Mucosa of gallbladder (tissue), 1 donor: ENCODE data around the gene SDK2. TPM values are rescaled to one million over a fixed set of nuclear protein-coding genes. Genes with fewer than 3 reads are reported as not detected.

Source experiments
- DNase-seq: peaks from one replicate; pipeline ENCODE4 v3.0.0-alpha.2; 2020; ENCODE audit warnings: low spot score
- total RNA-seq: library from RNA; stranded (reverse); gene quantifications from one replicate; pipeline ENCODE4 v1.2.1, GENCODE V29; 2021
- donor health status: DM: no; HTN: no; CAD: no.

SDK2 gene
- total RNA-seq, 1 donor from 2014 or later, result 12.9 TPM

- no peak for DNase-seq
Measured at GRCh38 chr17:73654241-73654640, 10.0 kb upstream of the SDK2 start.

DNA sequence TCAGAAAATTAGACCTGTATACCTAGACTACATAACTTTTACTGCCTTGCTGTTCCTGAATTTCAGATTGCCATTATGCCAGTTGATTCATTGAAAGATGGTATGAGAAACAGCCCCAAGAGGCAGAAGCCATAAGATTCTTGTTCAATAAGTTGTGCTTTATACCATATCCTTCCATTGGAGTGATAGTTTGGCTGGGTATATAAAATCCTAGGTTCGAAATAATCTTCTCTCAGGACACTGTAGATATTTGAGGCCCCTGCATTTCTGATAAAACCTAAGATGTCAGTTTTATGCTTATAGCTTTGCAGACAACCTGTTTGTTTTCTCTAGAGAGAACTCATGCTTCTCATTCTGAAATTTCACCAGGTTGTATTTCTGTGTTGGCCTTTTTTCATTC, 9.6 kb upstream of the SDK2 start:
- DNase-seq, result no peak

DNA sequence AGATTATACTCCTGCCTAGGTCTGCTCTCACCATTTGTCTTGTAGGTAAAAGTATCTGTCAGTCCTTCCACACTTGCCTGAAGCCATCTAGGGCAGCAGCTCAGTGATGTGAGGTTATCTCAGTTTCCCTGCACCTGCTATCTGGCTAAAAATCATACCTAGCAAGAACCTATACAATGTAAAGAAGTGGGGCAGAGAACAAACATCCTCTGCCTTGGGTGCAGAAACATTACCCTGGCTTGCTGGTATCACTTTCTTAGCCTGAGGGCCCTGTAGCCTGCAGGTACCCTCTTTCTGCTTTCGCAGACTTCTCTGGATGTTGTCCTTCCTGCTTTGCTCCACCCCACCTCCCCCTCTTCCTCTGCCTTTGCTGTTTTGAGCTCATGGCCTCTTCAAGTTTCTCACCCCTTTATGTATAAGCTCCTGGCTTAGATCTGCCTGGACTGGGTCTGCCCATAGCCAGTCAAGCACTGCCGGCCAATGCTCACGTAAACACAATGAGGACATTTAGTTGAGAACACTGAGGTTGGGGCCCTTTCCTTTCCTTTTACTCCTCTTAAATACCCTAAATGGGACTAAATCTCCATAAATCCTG, 8.7 kb upstream of the SDK2 start:
- no peak for DNase-seq

DNA sequence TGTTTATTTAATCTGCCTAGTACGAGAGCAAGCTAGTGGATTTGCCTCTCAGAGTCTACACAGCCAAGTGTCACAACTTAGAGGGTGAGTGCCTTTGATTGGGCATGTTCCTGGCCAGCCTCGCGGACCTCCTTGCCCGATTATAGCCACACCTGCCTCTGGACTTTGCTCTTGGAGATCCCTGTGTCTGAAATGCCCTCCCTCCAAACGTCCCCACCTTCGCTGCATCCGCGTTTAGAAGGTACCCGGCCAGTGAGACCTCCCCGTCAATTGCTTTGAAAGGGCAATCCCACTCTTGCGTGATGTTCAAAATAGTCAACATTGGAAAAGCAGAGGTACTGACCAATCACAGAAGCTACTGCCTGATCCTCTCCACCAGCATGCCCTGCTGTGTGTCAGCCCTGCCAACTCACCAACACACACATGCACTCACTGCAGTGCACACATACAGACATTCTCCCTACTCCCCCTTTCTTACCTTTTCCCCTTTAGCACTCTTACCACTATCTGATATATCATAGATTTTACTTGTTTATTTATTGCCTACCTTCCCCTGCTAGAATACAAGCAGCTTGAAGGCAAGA, 6.5 kb upstream of the SDK2 start:
- DNase-seq, result peak; percentile 51

DNA sequence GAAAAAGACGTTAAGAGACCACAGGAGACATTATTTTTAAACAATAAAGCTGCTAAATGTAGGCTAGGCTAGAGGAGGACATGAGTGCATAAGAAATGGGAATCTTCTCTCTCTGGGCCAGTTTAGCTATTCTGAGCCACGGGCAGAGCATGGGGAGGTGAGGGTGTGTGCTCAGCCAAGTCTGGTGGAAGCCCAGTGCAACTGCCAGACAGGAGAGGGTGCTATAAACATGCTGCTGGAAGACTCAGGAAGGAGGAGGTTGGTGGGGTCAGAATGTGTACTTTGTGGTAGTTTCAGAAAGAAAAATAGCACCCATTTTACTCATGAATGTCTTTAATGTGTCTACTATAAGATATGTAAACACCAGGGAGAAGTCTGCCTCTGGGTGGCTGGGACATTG, 5.9 kb upstream of the SDK2 start:
- DNase-seq, result no peak

DNA sequence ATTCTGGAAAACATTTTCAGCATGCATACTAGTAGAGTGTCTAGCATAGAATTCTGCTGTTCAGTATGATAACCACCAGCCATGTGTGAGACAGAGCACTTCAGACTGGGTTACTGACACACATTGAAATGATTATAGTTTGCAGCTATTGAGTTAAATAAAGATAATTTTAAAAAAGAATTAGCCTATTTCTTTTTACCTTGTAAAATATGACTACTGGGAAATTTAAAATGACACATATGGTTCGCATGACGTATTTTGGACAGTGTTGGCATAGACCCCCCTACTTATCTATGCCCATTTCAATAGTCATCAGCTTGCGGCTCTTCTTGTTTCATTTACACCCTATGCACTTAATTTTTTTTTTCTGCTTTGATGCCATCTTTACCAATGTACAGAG, 4.7 kb upstream of the SDK2 start:
- no peak for DNase-seq

DNA sequence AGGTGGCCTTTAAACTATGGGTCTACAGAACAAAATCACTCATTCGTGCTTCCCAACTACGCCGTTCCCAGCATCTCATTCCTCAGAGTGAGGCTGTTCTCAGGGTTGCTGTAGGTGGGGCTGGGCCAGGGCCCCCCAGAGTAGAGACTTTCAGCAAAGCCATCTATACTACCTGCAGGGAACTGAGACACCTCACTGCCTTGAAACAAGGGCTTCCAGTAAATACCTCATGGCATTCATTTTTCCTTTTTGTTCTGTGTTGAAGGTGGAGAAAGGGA, 4.2 kb upstream of the SDK2 start:
- no peak for DNase-seq

DNA sequence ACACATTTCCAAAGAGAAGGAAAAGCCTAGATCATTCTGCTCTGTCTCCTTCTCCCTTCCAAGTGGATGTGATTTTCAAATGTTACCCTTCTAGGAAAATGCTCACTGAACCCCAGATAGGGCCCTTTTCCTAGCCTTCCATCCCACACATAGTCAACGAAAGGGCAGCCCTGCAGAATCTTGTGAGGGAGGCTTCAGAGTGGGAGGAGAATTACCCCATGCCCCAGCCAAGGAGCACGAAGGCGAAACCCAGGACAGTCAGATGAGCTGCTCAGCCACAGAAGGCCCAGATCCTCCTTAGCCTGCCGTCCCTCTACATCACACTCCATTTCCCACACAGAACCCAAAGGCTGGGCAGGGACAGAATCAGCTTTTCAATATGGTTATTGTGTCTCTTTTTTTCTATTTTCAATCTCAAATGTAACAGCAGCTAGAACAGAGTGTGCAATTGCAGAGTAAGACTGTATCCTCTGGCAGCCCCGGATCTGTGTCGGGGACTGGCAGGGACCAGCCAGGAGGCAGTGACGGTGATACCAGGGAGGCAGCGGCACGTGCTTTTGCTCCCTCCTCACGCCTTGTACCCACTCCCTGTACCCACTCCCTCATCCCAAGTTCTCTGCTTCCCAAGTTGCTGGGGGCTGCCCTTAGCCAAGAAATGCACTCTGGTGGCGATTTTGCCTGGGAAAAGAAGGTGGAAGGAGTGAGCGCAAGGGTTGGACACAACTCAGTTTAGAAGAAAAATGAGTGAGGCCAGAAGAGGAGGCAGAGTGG, 3.7 kb upstream of the SDK2 start:
- no peak for DNase-seq

- DNase-seq, result no peak
Measured at GRCh38 chr17:73647301-73647695, 3.1 kb upstream of the SDK2 start.

DNA sequence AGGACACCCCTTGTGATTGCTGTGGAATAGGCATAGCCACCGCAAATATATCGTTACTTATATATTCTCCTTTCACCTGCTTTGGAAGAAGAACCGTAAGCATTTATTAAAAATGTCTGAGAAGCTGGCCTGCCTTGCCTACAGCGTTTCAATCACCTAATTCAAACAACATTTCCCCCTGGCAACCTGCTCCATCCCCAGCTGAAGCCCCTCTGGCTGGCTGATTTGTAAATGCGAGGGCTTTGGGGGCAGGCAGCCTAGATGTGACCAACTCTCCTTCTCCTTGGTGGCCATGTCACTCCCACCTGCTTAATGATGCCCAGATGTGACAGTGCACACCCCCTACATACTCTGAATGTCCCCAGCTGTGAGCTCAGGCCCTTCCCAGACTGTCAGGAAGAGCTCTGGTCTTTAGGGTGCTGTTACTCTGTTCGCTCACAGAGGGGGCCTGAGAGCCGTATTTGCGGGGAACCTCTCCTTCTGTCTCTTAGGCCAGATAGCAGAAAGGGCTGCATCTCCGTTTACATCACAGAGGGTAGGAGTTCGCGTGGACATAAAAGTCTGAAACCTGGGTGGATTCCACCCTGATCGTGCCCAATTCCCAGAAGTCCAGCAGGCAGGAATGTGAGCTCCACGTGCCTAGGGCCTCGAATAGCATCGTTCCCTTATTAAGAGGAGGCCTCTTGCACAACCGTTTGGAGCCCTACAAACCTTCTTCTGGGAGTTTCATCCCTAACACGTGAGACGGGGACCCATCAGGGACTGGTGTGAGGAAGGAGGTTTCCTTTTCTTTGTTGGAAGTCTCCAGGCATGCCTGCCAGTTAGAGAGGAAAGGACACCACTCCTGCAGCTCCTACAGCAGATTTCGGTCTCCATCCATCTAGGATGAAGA, 2.4 kb upstream of the SDK2 start:
- DNase-seq, result no peak

GRCh38 chr17:73645050-73645871, 1.0 kb upstream of the SDK2 start:
- DNase-seq, result no peak

DNA sequence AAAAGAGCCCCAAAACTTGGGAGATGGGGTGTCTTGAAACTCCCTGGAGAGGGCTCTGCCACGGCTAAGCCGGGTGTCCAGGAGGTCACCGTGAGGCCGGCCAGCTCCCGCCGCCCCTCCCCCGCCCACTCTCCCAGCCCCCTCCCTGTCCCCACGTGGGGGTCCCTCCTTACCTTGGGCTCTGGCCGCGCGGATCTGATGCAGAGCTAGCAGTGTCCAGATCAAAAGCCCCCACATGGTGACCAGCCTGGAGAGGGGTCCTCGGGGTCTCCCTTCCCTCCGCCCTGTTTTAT, 447 bp downstream of the SDK2 start:
- DNase-seq, result no peak

GRCh38 chr17:73643001-73643851, 1.0 kb downstream of the SDK2 start:
- no peak for DNase-seq

DNA sequence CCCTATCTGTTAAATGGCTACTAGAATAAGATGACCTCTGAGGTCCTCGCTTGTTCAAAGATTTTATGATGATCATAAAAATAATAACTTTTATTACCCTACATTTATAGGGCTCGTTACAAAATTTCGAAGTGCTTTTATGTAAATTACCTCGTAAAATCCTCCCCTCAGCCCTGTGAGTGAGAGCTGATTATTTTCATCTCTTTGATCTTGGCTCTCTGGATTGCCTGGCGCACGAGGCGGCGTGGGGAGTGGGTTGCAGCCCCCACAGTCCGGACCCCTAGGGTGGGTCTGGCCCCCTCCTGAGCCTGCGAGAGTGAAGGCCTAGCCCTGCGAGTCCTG, 1.6 kb downstream of the SDK2 start:
- no peak for DNase-seq

DNA sequence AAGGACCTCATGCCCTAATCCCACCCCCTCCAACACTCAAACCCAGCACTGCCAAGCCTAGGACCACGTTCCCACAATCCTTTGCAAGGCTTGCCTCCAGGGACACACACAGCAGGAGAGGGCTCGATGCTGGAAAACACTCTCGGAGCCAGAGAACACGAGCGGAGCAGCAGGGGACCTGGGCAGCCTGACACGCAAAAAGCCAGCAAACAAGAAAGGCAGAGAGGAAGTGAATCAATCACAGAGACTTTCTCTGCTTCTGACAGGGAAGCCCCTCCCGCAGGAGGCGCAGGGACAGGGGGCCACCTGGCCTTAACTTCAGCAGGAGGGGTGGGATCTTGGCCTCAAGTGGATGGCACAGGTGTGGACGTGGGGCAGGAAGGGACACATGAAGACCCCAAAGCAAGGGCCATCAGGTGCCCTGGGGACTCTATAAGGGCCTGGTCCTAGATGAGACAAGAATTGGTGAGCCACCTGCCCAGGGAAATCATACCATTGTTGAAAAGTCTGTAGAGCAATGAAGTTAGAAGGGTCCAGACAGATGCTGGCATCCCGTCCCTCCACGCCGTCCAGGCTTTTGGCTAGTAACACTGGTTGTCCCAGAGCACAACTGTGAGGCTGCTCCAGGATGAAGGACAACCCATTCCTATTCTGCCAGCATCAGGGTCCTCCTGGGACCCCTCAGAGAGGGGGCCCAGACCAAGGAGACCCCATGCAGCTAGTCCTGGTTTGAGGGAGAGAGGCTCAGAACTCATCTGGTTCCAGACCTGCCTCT, 2.2 kb downstream of the SDK2 start:
- DNase-seq, result no peak

GRCh38 chr17:73640691-73641090, 3.6 kb downstream of the SDK2 start:
- DNase-seq, result no peak

GRCh38 chr17:73639932-73640331, 4.3 kb downstream of the SDK2 start:
- peak; percentile 72 for DNase-seq

DNA sequence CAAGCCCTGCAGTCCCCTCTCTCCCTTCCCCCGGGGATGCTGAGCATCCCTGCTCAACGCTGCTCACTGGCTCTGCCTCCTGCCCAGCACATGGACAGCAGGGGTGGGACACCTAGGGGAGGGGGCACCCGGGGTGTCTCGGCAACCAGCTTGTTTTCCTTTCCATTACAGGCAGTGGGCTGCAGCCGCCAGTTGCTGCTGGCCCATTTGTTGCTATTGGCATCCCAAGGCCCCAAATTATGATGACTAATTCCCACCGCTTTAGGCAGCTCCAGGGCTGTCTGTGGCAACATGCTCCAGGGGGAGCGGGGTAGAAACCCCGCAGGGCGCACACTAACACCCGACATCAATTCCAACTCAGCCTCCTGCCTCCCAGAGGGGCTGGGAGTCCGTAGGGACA, 4.9 kb downstream of the SDK2 start:
- DNase-seq, result no peak

DNA sequence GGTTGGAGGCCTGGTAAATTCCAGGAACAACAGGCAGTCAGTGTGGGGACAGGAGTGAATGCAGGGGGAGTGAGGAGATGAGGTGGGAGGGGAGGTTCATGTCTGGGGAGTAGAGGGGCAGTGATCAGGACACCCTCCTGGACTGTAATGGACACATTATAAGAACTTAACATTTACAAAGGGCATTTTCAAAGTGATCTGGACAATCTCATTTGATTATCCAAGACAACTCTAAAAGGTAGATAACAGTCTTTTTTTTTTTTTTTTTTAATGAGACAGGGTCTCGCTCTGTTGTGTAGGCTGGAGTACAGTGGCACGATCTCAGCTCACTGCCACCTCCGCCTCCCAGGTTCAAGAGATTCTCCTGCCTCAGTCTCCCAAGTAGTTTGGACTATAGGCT, 5.7 kb downstream of the SDK2 start:
- no peak for DNase-seq

DNA sequence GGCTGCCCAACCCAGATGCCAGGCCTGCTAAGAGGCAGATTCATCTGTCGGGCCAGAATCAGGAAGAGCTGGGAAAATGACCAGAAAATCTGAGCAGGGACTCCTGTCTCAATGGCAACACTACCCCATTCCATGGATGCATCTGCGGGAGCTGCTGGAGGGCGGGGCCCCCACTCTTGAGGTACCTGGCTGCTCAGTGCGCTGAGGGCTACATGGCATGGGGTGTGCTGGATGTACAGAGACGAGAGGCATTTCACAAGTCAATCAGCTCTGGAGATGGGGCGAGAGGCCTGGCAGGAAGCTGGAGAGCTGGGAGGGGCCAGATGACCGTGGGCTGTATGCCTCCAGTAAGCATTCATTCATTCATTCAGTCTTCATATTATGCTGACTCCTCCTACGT, 6.4 kb downstream of the SDK2 start:
- no peak for DNase-seq
